Omental fat pad (tissue), 4 donors: ENCODE data around the gene PDCD7. TPM values are rescaled to one million over a fixed set of nuclear protein-coding genes. Genes with fewer than 3 reads are reported as not detected.
A peak's percentile ranks its signal among the peaks of the same experiment; 100 is the strongest.
"Not testable (repeated sequence)": the region's sequence is repeated elsewhere in the genome, so short reads cannot be mapped to it uniquely, and the experiment has no call there.

Experiments used
- ATAC-seq: fragments of 150-250 bp; one replicate; pipeline ENCODE4 v1.9.1; 2016; ENCODE audit warnings: mild to moderate bottlenecking, moderate library complexity; ENCODE audit not compliant: low FRiP score
- DNase-seq: peaks from one replicate; pipeline ENCODE4 v3.0.0-alpha.2; 2019; ENCODE audit warnings: low spot score
- total RNA-seq, 4 donors: library from RNA; depleted of rRNA; stranded (reverse); fragments of >200 nt; gene quantifications; one replicate each; pipeline ENCODE4 v1.1.0, GENCODE V29; 2016
- TF ChIP-seq, protein P1 (sequence below), 3 donors: fragments of 450-650 bp; IDR thresholded peaks; one replicate each; pipeline ENCODE4 v1.5.1; 2016 to 2017; ENCODE audit warnings: antibody characterized with exemption in 3 of 3, mild to moderate bottlenecking in 3 of 3, moderate library complexity in 2 of 3

PDCD7 gene
- total RNA-seq, 4 donors from 2014 or later: 14.8 to 20.3 (median 17.3) TPM

GRCh38 chr15:65101891-65102708 lies 31.5 kb downstream of the PDCD7 start:
- ATAC-seq (peak; percentile 27), DNase-seq (no peak)
- TF ChIP-seq, protein P1, sequence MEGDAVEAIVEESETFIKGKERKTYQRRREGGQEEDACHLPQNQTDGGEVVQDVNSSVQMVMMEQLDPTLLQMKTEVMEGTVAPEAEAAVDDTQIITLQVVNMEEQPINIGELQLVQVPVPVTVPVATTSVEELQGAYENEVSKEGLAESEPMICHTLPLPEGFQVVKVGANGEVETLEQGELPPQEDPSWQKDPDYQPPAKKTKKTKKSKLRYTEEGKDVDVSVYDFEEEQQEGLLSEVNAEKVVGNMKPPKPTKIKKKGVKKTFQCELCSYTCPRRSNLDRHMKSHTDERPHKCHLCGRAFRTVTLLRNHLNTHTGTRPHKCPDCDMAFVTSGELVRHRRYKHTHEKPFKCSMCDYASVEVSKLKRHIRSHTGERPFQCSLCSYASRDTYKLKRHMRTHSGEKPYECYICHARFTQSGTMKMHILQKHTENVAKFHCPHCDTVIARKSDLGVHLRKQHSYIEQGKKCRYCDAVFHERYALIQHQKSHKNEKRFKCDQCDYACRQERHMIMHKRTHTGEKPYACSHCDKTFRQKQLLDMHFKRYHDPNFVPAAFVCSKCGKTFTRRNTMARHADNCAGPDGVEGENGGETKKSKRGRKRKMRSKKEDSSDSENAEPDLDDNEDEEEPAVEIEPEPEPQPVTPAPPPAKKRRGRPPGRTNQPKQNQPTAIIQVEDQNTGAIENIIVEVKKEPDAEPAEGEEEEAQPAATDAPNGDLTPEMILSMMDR (IDR thresholded peaks at IDR 0.05): no peak

- DNase-seq (peak; percentile 69), ATAC-seq (no peak)
- TF ChIP-seq, protein P1 (IDR thresholded peaks at IDR 0.05): no peak
Measured at GRCh38 chr15:65101411-65101890, 32.2 kb downstream of the PDCD7 start.

DNA sequence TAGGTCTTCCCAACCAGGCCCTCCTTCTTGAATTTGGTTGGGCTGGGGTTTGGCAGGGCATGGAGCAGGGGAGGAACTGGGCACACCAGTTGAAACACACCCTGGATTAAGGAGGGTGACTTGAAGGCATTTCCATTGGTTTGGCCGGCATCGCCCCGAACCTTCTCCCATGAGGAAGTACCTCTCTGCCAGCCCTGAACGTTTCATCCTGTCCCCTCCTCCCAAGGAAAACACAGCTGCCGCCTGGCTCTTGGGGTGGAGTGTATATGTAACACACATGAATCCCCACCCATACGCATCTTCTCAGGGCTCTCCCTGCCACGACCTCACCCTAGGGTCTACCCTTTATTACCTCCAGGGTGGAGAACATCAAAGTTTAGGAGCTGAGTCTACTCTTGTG lies 33.2 kb downstream of the PDCD7 start:
- no peak for ATAC-seq
- TF ChIP-seq, protein P1 (IDR thresholded peaks at IDR 0.05): no peak
- DNase-seq: no peak

DNA sequence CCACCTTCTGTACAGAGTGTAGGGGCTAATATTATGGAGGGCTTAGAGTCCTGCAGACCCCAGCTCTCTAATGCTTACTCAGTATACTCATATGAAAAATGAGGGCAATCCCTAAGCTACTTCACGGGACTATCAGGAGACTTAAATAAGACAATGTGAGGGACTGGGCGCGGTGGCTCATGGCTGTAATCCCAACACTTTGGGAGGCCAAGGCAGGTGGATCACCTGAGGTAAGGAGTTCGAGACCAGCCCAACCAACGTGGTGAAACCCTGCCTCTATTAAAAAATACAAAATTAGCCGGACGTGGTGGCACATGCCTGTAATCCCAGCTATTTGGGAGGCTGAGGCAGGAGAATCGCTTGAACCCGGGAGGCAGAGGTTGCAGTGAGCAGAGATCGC lies 33.8 kb downstream of the PDCD7 start:
- not testable (repeated sequence) for ATAC-seq, DNase-seq

GRCh38 chr15:65099336-65099735 lies 34.3 kb downstream of the PDCD7 start:
- TF ChIP-seq, protein P1 (IDR thresholded peaks at IDR 0.05): no peak
- ATAC-seq (no peak), DNase-seq (no peak)

- ATAC-seq: no peak
- TF ChIP-seq, protein P1 (IDR thresholded peaks at IDR 0.05): no peak
- no peak for DNase-seq
Measured at GRCh38 chr15:65097651-65098263, 35.9 kb downstream of the PDCD7 start.

- DNase-seq (no peak), ATAC-seq (no peak)
- TF ChIP-seq, protein P1 (IDR thresholded peaks at IDR 0.05): no peak
Measured at GRCh38 chr15:65096481-65097385, 36.9 kb downstream of the PDCD7 start.
